SK-N-SH (cell line): ENCODE results near the gene DDIAS. TPM values are rescaled to one million over a fixed set of nuclear protein-coding genes. Genes with fewer than 3 reads are reported as not detected.
"Not testable (repeated sequence)": the region's sequence is repeated elsewhere in the genome, so short reads cannot be mapped to it uniquely, and the experiment has no call there.

Experiments
- CTCF ChIA-PET: fragments of 300-600, 350-600 bp; formaldehyde crosslinking; extraction: SDS; loops from one replicate; lab custom pipeline; 2021; lab: Yijun Ruan, JAX
- POLR2A ChIA-PET: fragments of 350-600 bp; sonication (Branson Sonifier 250); formaldehyde crosslinking; extraction: SDS; loops from one replicate; lab custom pipeline; 2020; ENCODE audit warnings: antibody characterized with exemption, inconsistent platforms; lab: Yijun Ruan, JAX
- DNase-seq: peaks from one replicate; pipeline ENCODE4 v3.0.0; 2012
- H2AFZ ChIP-seq: fragments of 200-600 bp; sonication (generic); 2 replicates; pipeline ENCODE4 v1.8.1; 2016; ENCODE audit warnings: antibody characterized with exemption, mild to moderate bottlenecking, low read depth
- H3F3A ChIP-seq: fragments of 200-600 bp; sonication (generic); replicated peaks from 2 replicates; pipeline ENCODE3; 2016; ENCODE audit warnings: antibody characterized with exemption, mild to moderate bottlenecking; ENCODE audit not compliant: insufficient read depth
- H3K27ac ChIP-seq, 2 experiments: fragments of 200-500 bp in 1 of 2; fragments of 200-600 bp in 1 of 2; sonication (Bioruptor generic) in 1 of 2; sonication (generic), shearing (Covaris generic) in 1 of 2; 2 replicates each; pipeline versions ENCODE4 v1.5.1 to v1.6.1; 2014 to 2016; ENCODE audit warnings: low read depth in 2 of 2, inconsistent platforms in 1 of 2, low read length in 1 of 2, mild to moderate bottlenecking in 1 of 2, mixed read lengths in 1 of 2
- H3K27me3 ChIP-seq: fragments of 200-600 bp; sonication (generic), shearing (Covaris generic); 2 replicates; pipeline ENCODE4 v1.6.1; 2016; ENCODE audit warnings: mixed run types; ENCODE audit not compliant: insufficient read depth
- H3K36me3 ChIP-seq, 2 experiments: fragments of 200-500 bp in 1 of 2; fragments of 200-600 bp in 1 of 2; sonication (Bioruptor generic) in 1 of 2; sonication (generic) in 1 of 2; replicated peaks in 1 of 2; 2 replicates each; pipeline versions ENCODE3 to v1.5.1; 2014 to 2016; ENCODE audit warnings: low read length in 1 of 2, mild to moderate bottlenecking in 1 of 2; ENCODE audit not compliant: insufficient read depth in 2 of 2, control insufficient read depth in 1 of 2
- H3K4me1 ChIP-seq, 2 experiments: fragments of 200-500 bp in 1 of 2; fragments of 200-600 bp in 1 of 2; sonication (Bioruptor generic) in 1 of 2; sonication (generic), shearing (Covaris generic) in 1 of 2; 2 replicates each; pipeline versions ENCODE4 v1.5.1 to v1.6.1; 2014 to 2016; ENCODE audit warnings: low read depth in 1 of 2, low read length in 1 of 2, mixed run types in 1 of 2; ENCODE audit not compliant: insufficient read depth in 2 of 2, control insufficient read depth in 1 of 2
- H3K4me2 ChIP-seq: fragments of 200-600 bp; sonication (generic), shearing (Covaris generic); 2 replicates; pipeline ENCODE4 v1.6.1; 2017; ENCODE audit warnings: mixed run types
- H3K4me3 ChIP-seq, 2 experiments: fragments of 200-500 bp in 1 of 2; fragments of 200-600 bp in 1 of 2; sonication (Bioruptor generic) in 1 of 2; sonication (generic), shearing (Covaris generic) in 1 of 2; 2 replicates each; pipeline versions ENCODE4 v1.5.1 to v1.8.1; 2014 to 2016; ENCODE audit warnings: low read depth in 2 of 2, inconsistent platforms in 1 of 2, low read length in 1 of 2, mild to moderate bottlenecking in 1 of 2, mixed read lengths in 1 of 2, moderate library complexity in 1 of 2
- H3K79me2 ChIP-seq: fragments of 200-600 bp; sonication (generic); 2 replicates; pipeline ENCODE4 v1.8.1; 2017; ENCODE audit warnings: mild to moderate bottlenecking; ENCODE audit not compliant: insufficient read depth
- H3K9ac ChIP-seq: fragments of 200-600 bp; sonication (generic); 2 replicates; pipeline ENCODE4 v1.6.1; 2017; ENCODE audit warnings: mixed run types
- H3K9me2 ChIP-seq: fragments of 200-600 bp; sonication (generic); 2 replicates; pipeline ENCODE4 v1.6.1; 2017; ENCODE audit warnings: mixed run types
- H3K9me3 ChIP-seq: fragments of 200-600 bp; sonication (generic); 2 replicates; pipeline ENCODE4 v1.6.1; 2017; ENCODE audit warnings: mixed run types, mild to moderate bottlenecking, moderate library complexity
- H4K20me1 ChIP-seq: fragments of 200-600 bp; sonication (generic); 2 replicates; pipeline ENCODE4 v1.6.1; 2017; ENCODE audit warnings: mild to moderate bottlenecking, mixed run types; ENCODE audit not compliant: insufficient read depth
- ELF1 ChIP-seq: IDR thresholded peaks from 2 replicates; pipeline ENCODE4 v1.4.0; 2012
- FOSL2 ChIP-seq: IDR thresholded peaks from 2 replicates; pipeline ENCODE4 v1.4.0; 2012; ENCODE audit warnings: low read depth, mild to moderate bottlenecking, moderate library complexity, borderline replicate concordance
- RFX5 ChIP-seq: IDR thresholded peaks from 2 replicates; pipeline ENCODE4 v1.6.1; 2012; ENCODE audit warnings: mild to moderate bottlenecking, improper control_type of control experiment, low read length
- RXRA ChIP-seq: IDR thresholded peaks from 2 replicates; pipeline ENCODE4 v1.4.0; 2012; ENCODE audit warnings: low read depth, mild to moderate bottlenecking, borderline replicate concordance
- TEAD4 ChIP-seq: IDR thresholded peaks from 2 replicates; pipeline ENCODE4 v1.4.0; 2012; ENCODE audit warnings: mild to moderate bottlenecking, borderline replicate concordance; ENCODE audit not compliant: insufficient read depth
- YY1 ChIP-seq: IDR thresholded peaks from 2 replicates; pipeline ENCODE4 v1.4.0; 2012; ENCODE audit warnings: low read depth, mild to moderate bottlenecking
- WGBS: methylation state at CpG from one replicate; pipeline ENCODE4 v1.1.6; 2017; ENCODE audit warnings: low lambda C conversion rate; 5-methylcytosine and 5-hydroxymethylcytosine counted together
- polyA plus RNA-seq, 3 experiments: library from polyadenylated mRNA; depleted of rRNA; stranded (reverse); fragments of >200 nt; gene quantifications; 2 replicates each; pipeline ENCODE4 v1.2.3, GENCODE V29; 2012
- TF ChIP-seq, protein P1 (sequence below): IDR thresholded peaks from 2 replicates; pipeline ENCODE4 v1.4.0; 2012; ENCODE audit warnings: low read depth, borderline replicate concordance
- TF ChIP-seq, protein P2 (sequence below): fragments of 150-350 bp; IDR thresholded peaks from 2 replicates; pipeline ENCODE4 v1.6.1; 2016; ENCODE audit warnings: mild to moderate bottlenecking, low read depth, low read length
- TF ChIP-seq, protein P3 (sequence below): fragments of 200-600 bp; sonication (generic); IDR thresholded peaks from 2 replicates; pipeline ENCODE4 v1.6.1; 2017; ENCODE audit warnings: antibody characterized with exemption, mild to moderate bottlenecking, moderate library complexity

DDIAS gene
- polyA plus RNA-seq, 1 of the 3 experiments (the other 2 are of a cell fraction): 4.4 TPM

DNA sequence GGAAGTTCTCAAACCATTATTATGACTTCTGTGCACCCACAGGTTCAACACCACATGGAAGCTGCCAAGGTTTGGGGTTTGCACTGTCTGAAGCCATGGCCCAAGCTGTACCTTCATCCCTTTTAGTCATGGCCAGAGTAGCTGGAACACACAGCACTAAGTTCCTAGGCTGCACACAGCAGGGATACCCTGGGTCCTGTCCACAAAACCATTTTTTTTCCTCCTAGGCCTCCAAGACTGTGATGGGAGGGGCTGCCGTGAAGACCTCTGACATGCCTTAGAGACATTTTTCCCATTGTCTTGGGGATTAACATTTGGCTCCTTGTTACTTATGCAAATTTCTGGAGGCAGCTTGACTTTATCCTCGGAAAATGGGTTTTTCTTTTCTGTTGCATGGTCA, 42.7 kb downstream of the DDIAS start:
- H3K27ac ChIP-seq: no peak overlapping the region
- H3K4me3 ChIP-seq: no peak overlapping the region
- no peaks in the 10 kb centered on the region for H3K9me2 ChIP-seq
- H3K36me3 ChIP-seq: no peaks in the 10 kb centered on the region
- DNase-seq: no peak
- no peaks in the 10 kb centered on the region for H3K9me3 ChIP-seq
- 45% methylated on average over 2 of the region's 2 CpGs for WGBS
- no peak overlapping the region for H3K4me2 ChIP-seq
- no peaks in the 10 kb centered on the region for H3F3A ChIP-seq
- no peak overlapping the region for H2AFZ ChIP-seq
- TF ChIP-seq ELF1 (no peak), TEAD4 (no peak), FOSL2 (no peak)
- TF ChIP-seq, protein P1, sequence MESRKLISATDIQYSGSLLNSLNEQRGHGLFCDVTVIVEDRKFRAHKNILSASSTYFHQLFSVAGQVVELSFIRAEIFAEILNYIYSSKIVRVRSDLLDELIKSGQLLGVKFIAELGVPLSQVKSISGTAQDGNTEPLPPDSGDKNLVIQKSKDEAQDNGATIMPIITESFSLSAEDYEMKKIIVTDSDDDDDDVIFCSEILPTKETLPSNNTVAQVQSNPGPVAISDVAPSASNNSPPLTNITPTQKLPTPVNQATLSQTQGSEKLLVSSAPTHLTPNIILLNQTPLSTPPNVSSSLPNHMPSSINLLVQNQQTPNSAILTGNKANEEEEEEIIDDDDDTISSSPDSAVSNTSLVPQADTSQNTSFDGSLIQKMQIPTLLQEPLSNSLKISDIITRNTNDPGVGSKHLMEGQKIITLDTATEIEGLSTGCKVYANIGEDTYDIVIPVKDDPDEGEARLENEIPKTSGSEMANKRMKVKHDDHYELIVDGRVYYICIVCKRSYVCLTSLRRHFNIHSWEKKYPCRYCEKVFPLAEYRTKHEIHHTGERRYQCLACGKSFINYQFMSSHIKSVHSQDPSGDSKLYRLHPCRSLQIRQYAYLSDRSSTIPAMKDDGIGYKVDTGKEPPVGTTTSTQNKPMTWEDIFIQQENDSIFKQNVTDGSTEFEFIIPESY: no peak
- TF ChIP-seq, protein P2, sequence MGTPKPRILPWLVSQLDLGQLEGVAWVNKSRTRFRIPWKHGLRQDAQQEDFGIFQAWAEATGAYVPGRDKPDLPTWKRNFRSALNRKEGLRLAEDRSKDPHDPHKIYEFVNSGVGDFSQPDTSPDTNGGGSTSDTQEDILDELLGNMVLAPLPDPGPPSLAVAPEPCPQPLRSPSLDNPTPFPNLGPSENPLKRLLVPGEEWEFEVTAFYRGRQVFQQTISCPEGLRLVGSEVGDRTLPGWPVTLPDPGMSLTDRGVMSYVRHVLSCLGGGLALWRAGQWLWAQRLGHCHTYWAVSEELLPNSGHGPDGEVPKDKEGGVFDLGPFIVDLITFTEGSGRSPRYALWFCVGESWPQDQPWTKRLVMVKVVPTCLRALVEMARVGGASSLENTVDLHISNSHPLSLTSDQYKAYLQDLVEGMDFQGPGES: no peak
- no peaks in the 10 kb centered on the region for H3K79me2 ChIP-seq
- ChIA-PET CTCF (interaction anchor here (1.4 kb wide), 1 partner anchor 9 kb away, joined by 3 read pairs; no protein-coding TSS in a partner anchor), POLR2A (no interaction called here)
- no peaks in the 10 kb centered on the region; a peak in 1 of 4 replicates for H3K4me1 ChIP-seq
- no peaks in the 10 kb centered on the region for H3K27me3 ChIP-seq
- no peak overlapping the region for H3K9ac ChIP-seq
- no peaks in the 10 kb centered on the region for H4K20me1 ChIP-seq

DNA sequence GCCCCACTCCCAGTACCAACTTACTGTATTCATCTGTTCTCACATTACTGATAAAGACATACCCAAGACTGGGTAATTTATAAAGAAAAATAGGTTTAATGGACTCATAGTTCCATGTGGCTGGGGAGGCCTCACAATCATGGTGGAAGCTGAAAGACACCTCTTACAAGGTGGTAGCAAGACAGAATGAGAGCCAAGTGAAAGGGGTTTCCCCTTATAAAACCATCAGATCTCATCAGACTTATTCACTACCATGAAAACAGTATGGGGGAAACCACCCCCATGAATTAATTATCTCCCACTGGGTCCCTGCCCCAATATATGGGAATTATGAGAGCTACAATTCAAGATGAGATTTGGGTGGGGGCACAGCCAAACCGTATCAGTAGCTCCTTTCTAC, 43.5 kb downstream of the DDIAS start:
- H2AFZ ChIP-seq: not testable (repeated sequence)
- WGBS: 33% methylated on average over 1 of the region's 1 CpG
- CTCF ChIA-PET: interaction anchor here (1.3 kb wide), 1 partner anchor 236 kb away, joined by 3 read pairs; no protein-coding TSS in a partner anchor

DNA sequence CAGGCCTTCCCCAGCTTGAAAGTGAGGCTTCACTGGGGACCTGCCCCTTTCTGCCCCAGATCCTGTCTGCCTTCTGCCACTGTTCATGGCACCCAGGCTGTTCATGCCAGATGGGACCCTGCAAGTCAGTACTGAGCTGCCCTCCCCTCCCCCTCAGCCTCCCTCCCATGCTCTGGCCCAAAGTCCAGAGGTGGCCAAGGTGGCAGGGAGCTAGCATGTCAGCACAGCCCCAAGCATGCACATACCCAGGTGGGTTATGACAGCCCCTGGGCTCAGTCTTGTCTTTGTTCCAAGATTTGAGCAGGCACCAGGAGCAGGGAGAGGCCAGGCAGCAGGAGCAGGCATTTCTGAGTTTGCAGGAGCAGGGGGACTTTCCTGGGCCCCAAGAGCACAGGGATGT, 44.1 kb downstream of the DDIAS start:
- Histone ChIP-seq H3K27me3 (no peaks in the 10 kb centered on the region), H3K79me2 (no peaks in the 10 kb centered on the region), H3F3A (no peaks in the 10 kb centered on the region), H3K36me3 (no peaks in the 10 kb centered on the region), H3K9me2 (no peaks in the 10 kb centered on the region), H3K9me3 (peaks cover 6% of the 10 kb centered on the region; the same call in 1 of the 2 replicates), H2AFZ (no peak overlapping the region), H3K4me3 (no peak overlapping the region), H3K4me1 (no peaks in the 10 kb centered on the region; a peak in 1 of 4 replicates), H3K4me2 (no peak overlapping the region)
- DNase-seq: no peak
- TF ChIP-seq, protein P3, sequence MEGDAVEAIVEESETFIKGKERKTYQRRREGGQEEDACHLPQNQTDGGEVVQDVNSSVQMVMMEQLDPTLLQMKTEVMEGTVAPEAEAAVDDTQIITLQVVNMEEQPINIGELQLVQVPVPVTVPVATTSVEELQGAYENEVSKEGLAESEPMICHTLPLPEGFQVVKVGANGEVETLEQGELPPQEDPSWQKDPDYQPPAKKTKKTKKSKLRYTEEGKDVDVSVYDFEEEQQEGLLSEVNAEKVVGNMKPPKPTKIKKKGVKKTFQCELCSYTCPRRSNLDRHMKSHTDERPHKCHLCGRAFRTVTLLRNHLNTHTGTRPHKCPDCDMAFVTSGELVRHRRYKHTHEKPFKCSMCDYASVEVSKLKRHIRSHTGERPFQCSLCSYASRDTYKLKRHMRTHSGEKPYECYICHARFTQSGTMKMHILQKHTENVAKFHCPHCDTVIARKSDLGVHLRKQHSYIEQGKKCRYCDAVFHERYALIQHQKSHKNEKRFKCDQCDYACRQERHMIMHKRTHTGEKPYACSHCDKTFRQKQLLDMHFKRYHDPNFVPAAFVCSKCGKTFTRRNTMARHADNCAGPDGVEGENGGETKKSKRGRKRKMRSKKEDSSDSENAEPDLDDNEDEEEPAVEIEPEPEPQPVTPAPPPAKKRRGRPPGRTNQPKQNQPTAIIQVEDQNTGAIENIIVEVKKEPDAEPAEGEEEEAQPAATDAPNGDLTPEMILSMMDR: no peak
- TF ChIP-seq YY1 (no peak), RFX5 (no peak), RXRA (no peak)
- TF ChIP-seq, all 33 proteins: peak for 0
- H4K20me1 ChIP-seq: no peaks in the 10 kb centered on the region
- no peak overlapping the region for H3K27ac ChIP-seq
- no peak overlapping the region for H3K9ac ChIP-seq
- POLR2A ChIA-PET: no interaction called here
- CTCF ChIA-PET: interaction anchor here (1.3 to 1.8 kb wide), 2 partner anchors 28 to 235 kb away, joined by 3 read pairs; no protein-coding TSS in a partner anchor

More for the DNA sequence above, 43.5 kb downstream of the DDIAS start:
- POLR2A ChIA-PET, H3K9me2 ChIP-seq, H3K4me1 ChIP-seq, H3K4me3 ChIP-seq, H4K20me1 ChIP-seq, H3K27ac ChIP-seq, H3K36me3 ChIP-seq, H3K27me3 ChIP-seq, H3K9me3 ChIP-seq, DNase-seq, H3K4me2 ChIP-seq, H3K79me2 ChIP-seq, H3K9ac ChIP-seq, H3F3A ChIP-seq: not testable (repeated sequence)
